GM18508 (cell line): ENCODE data around the gene ARHGAP31.

Experiments
- ATAC-seq: cut with Tn5 transposase; IDR thresholded peaks from one replicate; pipeline ENCODE4 v1.9.1; 2021; ENCODE audit warnings: moderate number of reproducible peaks; ENCODE audit not compliant: insufficient read depth, unreplicated experiment

The ARHGAP31 gene

GRCh38 chr3:119375510-119375909 is 81.3 kb downstream of the ARHGAP31 start:
- no peak for ATAC-seq

- ATAC-seq: no peak
Measured at GRCh38 chr3:119376758-119377157, 82.6 kb downstream of the ARHGAP31 start.

DNA sequence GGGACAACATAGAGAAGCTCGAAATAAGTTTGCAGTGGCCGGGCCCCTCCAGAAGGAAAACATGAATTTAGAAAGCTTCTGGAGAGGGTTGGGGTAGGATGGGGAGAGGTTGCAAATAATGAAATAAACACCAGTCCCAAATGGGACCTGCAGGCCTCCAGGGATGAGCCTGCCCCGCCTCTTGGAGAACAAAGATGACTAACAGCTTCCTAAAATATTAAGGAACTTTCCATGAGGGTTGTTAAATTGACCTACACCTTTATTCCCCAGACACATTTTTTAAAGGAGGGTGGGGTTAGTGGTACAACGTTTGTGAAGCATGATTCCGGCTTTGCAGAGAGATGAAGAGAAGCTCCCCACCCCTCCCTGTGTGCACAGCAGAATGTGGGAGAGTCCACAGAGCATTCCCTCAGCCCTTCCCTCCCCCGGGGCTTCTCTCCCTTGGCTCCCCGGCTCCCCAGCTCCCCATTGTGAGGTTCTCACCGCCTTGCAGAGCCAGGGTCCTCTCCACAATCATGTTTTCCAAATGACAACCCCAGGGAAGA is 84.1 kb downstream of the ARHGAP31 start:
- ATAC-seq: no peak

GRCh38 chr3:119380697-119381096 is 86.5 kb downstream of the ARHGAP31 start:
- ATAC-seq: no peak

GRCh38 chr3:119382134-119382533 is 88.0 kb downstream of the ARHGAP31 start:
- ATAC-seq: no peak

- ATAC-seq: no peak
Measured at GRCh38 chr3:119388577-119388976, 94.4 kb downstream of the ARHGAP31 start.

DNA sequence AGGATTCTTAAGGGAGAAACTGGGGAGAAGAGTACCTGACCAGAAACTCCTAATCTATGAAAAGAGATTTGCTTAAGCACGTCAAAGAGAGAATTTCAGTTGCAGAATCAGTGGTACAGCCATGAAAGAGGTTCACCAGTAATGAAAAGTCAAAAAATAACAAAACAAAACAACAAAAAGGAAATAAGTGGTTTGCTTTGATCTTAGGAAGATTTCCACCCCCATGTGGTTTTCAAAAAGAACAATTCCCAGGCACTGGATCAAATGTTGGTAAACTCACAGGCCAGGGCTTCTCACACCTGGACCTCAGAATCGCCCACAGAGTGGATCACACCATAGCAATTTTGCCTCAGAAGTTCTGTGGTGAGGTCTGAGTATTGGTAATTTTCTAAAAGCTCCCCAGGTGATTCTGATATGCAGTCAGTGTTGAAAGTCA is 101.8 kb downstream of the ARHGAP31 start:
- ATAC-seq: no peak

GRCh38 chr3:119396870-119397269 is 102.7 kb downstream of the ARHGAP31 start:
- ATAC-seq: no peak

- no peak for ATAC-seq
Measured at GRCh38 chr3:119400466-119400865, 106.3 kb downstream of the ARHGAP31 start.

DNA sequence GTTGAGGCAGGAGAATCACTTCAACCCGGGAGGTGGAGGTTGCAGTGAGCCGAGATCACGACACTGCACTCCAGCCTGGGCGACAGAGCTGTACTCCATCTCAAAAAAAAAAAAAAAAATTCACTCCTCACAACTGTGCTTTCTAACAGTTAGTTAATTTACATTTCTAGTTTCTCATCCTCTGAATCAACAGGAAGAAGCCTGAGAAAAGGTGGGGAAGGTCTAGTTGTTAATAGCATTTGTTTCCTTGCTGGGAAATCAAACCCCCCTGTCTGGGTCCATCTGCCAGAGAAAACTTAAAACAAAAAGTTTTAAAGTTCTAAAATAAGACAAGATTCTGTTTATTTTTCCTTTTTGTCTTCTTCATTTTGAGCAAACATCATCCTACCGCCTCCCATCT is 106.9 kb downstream of the ARHGAP31 start:
- no peak for ATAC-seq

DNA sequence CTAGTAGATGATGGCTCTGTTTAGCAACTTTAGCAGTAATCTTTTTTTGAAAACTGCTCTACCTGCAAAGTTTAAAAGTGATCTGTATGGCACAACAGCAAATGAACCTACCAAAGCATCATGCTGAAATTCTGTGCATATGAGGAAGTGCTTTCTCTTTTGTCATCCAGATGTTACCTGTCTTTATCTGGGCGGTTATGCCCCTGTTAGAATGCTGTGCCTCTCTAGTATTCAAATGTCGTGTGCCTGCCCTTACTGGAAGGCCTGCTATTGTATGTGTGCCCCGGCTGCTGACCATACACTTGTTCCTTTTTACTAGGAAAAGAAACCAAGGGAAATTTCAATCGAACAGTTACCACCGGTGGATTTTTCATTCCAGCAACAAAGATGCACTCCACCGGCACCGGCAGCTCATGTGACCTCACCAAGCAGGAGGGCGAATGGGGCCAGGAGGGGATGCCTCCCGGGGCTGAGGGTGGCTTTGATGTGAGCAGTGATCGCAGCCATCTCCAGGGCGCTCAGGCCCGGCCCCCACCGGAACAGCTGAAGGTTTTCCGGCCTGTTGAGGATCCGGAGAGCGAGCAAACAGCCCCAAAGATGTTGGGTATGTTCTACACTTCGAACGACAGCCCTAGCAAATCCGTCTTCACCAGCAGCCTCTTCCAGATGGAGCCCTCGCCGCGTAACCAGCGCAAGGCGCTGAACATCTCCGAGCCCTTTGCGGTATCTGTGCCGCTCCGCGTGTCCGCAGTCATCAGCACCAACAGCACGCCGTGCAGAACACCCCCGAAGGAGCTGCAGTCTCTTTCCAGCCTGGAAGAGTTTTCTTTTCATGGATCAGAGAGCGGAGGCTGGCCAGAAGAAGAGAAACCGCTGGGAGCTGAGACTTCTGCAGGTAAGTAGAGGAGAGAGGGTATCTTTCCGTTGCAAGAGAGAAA is 107.6 kb downstream of the ARHGAP31 start:
- no peak for ATAC-seq

DNA sequence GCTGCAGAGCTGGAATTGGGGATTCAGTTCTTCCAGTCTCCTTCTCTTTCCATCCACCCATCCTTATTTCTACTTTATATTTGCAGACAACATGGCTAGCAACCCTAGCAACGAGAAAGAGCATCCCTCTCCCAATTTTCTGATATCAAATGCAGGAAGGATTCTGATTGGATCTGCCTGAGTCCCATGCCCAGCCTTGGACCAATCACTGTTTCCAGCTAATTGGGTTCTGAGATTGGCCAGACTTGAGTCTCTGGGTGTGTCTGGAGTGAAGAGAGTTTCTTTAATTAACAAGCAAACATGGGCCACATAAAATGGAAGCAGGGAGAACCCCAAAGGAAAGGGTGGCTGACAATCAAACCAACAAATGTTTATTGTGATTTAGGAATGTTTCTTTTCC is 108.6 kb downstream of the ARHGAP31 start:
- ATAC-seq: no peak

GRCh38 chr3:119403201-119403600 is 109.0 kb downstream of the ARHGAP31 start:
- no peak for ATAC-seq

- ATAC-seq: no peak
Measured at GRCh38 chr3:119405315-119405714, 111.1 kb downstream of the ARHGAP31 start.

GRCh38 chr3:119408243-119408950 is 114.2 kb downstream of the ARHGAP31 start:
- ATAC-seq: no peak

DNA sequence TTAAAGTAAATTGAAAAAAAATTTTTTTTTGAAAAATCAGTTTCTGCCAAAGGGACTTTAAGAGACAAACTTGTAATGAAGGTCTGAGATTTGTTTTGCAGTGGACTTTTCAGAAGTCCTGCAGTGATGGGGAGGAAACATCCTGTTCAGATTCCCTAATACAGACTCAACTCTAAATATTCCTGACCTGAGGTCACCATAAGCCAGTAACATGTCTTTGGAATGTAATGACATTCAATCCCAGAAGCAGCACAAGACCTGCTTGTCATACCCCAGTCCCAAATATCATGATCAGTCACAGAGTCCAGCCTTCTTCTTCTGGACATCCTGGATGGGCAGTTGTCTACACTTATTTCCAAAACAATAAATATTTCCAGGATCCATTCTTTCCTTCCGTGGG is 115.7 kb downstream of the ARHGAP31 start:
- ATAC-seq: no peak

- ATAC-seq: no peak
Measured at GRCh38 chr3:119413603-119414280, 119.6 kb downstream of the ARHGAP31 start.

GRCh38 chr3:119416873-119417272 is 122.7 kb downstream of the ARHGAP31 start:
- no peak for ATAC-seq

GRCh38 chr3:119417771-119418512 is 123.8 kb downstream of the ARHGAP31 start:
- no peak for ATAC-seq

GRCh38 chr3:119418641-119419040 is 124.5 kb downstream of the ARHGAP31 start:
- ATAC-seq: no peak
